ENCODE measurements around the gene CAPZA3.
A peak's percentile ranks its signal among the peaks of the same experiment; 100 is the strongest.

Gene CAPZA3

GRCh38 chr12:18723752-18724151 lies 14.2 kb upstream of the CAPZA3 start:
- no peak for TF ChIP-seq CTCF (IDR thresholded peaks at IDR 0.05; ENCODE audit: control insufficient read depth, insufficient read depth, low read depth, low read length, missing control alignments)
- DNase-seq (ENCODE audit: low read depth) = no peak
- no peak overlapping the region for H3K4me3 ChIP-seq (ENCODE audit: control insufficient read depth, low read depth, low read length)

GRCh38 chr12:18731156-18731555 lies 6.8 kb upstream of the CAPZA3 start:
- DNase-seq (ENCODE audit: low read depth) = no peak
- no peak for TF ChIP-seq CTCF (IDR thresholded peaks at IDR 0.05; ENCODE audit: control insufficient read depth, insufficient read depth, low read depth, low read length, missing control alignments)
- H3K4me3 ChIP-seq (ENCODE audit: control insufficient read depth, low read depth, low read length) = no peak overlapping the region

GRCh38 chr12:18747895-18748294 lies 10.0 kb downstream of the CAPZA3 start:
- H3K4me3 ChIP-seq (ENCODE audit: control insufficient read depth, low read depth, low read length) = no peak overlapping the region
- TF ChIP-seq CTCF (IDR thresholded peaks at IDR 0.05; ENCODE audit: control insufficient read depth, insufficient read depth, low read depth, low read length, missing control alignments) = no peak
- DNase-seq (ENCODE audit: low read depth) = peak; percentile 96

GRCh38 chr12:18749386-18749957 lies 11.6 kb downstream of the CAPZA3 start:
- DNase-seq (ENCODE audit: low read depth) = peak; percentile 40
- no peak for TF ChIP-seq CTCF (IDR thresholded peaks at IDR 0.05; ENCODE audit: control insufficient read depth, insufficient read depth, low read depth, low read length, missing control alignments)
- H3K4me3 ChIP-seq (ENCODE audit: control insufficient read depth, low read depth, low read length) = no peak overlapping the region

- peak; percentile 31 for DNase-seq (ENCODE audit: low read depth)
- TF ChIP-seq CTCF (IDR thresholded peaks at IDR 0.05; ENCODE audit: control insufficient read depth, insufficient read depth, low read depth, low read length, missing control alignments) = no peak
- no peak overlapping the region for H3K4me3 ChIP-seq (ENCODE audit: control insufficient read depth, low read depth, low read length)
Measured at GRCh38 chr12:18750085-18750484, 12.2 kb downstream of the CAPZA3 start.

- TF ChIP-seq CTCF (IDR thresholded peaks at IDR 0.05; ENCODE audit: control insufficient read depth, insufficient read depth, low read depth, low read length, missing control alignments) = no peak
- DNase-seq (ENCODE audit: low read depth) = no peak
- H3K4me3 ChIP-seq (ENCODE audit: control insufficient read depth, low read depth, low read length) = no peak overlapping the region
Measured at GRCh38 chr12:18751866-18752265, 13.9 kb downstream of the CAPZA3 start.
